SK-N-MC (cell line): ENCODE measurements around the gene RBKS.

Experiments used
- DNase-seq: peaks from one replicate; pipeline ENCODE4 v3.0.0-alpha.2; 2011; ENCODE audit warnings: low read depth, low spot score
- H3K27ac ChIP-seq: fragments of 200-600 bp; sonication (generic); 2 replicates; pipeline ENCODE4 v1.5.1; 2016; ENCODE audit warnings: mixed run types
- H3K36me3 ChIP-seq: fragments of 200-600 bp; sonication (generic); 2 replicates; pipeline ENCODE4 v1.6.1; 2017; ENCODE audit warnings: antibody characterized with exemption, low read length, mixed read lengths; ENCODE audit not compliant: insufficient read depth
- H3K4me3 ChIP-seq: fragments of 200-600 bp; sonication (generic); 2 replicates; pipeline ENCODE4 v1.5.1; 2016
- H3K9ac ChIP-seq: fragments of 200-600 bp; sonication (generic); 2 replicates; pipeline ENCODE4 v1.8.0; 2017; ENCODE audit warnings: mixed run types, mixed read lengths; ENCODE audit not compliant: insufficient read length
- H3K9me3 ChIP-seq: fragments of 200-600 bp; sonication (generic); 2 replicates; pipeline ENCODE4 v1.6.1; 2017; ENCODE audit warnings: low read depth, mild to moderate bottlenecking, antibody characterized with exemption, low read length, moderate library complexity, mixed read lengths
- EZH2 ChIP-seq: fragments of 200-600 bp; sonication (generic); IDR thresholded peaks from one replicate; pipeline ENCODE4 v1.6.1; 2017; ENCODE audit warnings: antibody characterized with exemption
- FOXP2 ChIP-seq: optimal IDR thresholded peaks from 2 replicates; pipeline ENCODE3; 2011; ENCODE audit warnings: mild to moderate bottlenecking, moderate library complexity; ENCODE audit not compliant: insufficient read depth; ENCODE audit errors: extremely low read length, control extremely low read depth
- POLR2AphosphoS5 ChIP-seq: IDR thresholded peaks from 2 replicates; pipeline ENCODE4 v1.6.1; 2012; ENCODE audit warnings: mild to moderate bottlenecking, low read depth, low read length, borderline replicate concordance

RBKS gene

GRCh38 chr2:27792759-27793158 is 97.4 kb downstream of the RBKS start:
- Histone ChIP-seq H3K9me3 (no peaks in the 10 kb centered on the region), H3K36me3 (no peaks in the 10 kb centered on the region), H3K4me3 (no peak overlapping the region), H3K9ac (no peak overlapping the region), H3K27ac (no peak overlapping the region)
- TF ChIP-seq EZH2 = no peak
- no peak for TF ChIP-seq FOXP2
- no peak for DNase-seq

- DNase-seq = no peak
- TF ChIP-seq FOXP2 (no peak), POLR2AphosphoS5 (no peak), EZH2 (no peak)
- Histone ChIP-seq H3K4me3 (no peak overlapping the region), H3K27ac (no peak overlapping the region), H3K9me3 (no peaks in the 10 kb centered on the region), H3K9ac (no peak overlapping the region), H3K36me3 (no peaks in the 10 kb centered on the region)
Measured at GRCh38 chr2:27790796-27791195, 99.4 kb downstream of the RBKS start.

- TF ChIP-seq POLR2AphosphoS5 (no peak), FOXP2 (no peak), EZH2 (no peak)
- DNase-seq = no peak
- H3K4me3 ChIP-seq = no peak overlapping the region
- no peak overlapping the region for H3K27ac ChIP-seq
- no peak overlapping the region for H3K9ac ChIP-seq
- no peaks in the 10 kb centered on the region for H3K9me3 ChIP-seq
- H3K36me3 ChIP-seq = peaks cover 5% of the 10 kb centered on the region; the same call in 1 of the 2 replicates
Measured at GRCh38 chr2:27782701-27783100, 107.5 kb downstream of the RBKS start.

GRCh38 chr2:27781496-27781895 is 108.7 kb downstream of the RBKS start:
- TF ChIP-seq POLR2AphosphoS5 = no peak
- TF ChIP-seq EZH2 = no peak
- TF ChIP-seq FOXP2 = no peak

GRCh38 chr2:27779417-27780055 is 110.7 kb downstream of the RBKS start:
- no peak overlapping the region for H3K4me3 ChIP-seq
- H3K36me3 ChIP-seq = peaks cover 11% of the 10 kb centered on the region; the same call in 1 of the 2 replicates
- H3K9ac ChIP-seq = no peak overlapping the region
- TF ChIP-seq POLR2AphosphoS5 (no peak), EZH2 (no peak), FOXP2 (no peak)
- no peaks in the 10 kb centered on the region for H3K9me3 ChIP-seq
- H3K27ac ChIP-seq = no peak overlapping the region
- DNase-seq = no peak

More at GRCh38 chr2:27781496-27781895, 108.7 kb downstream of the RBKS start:
- H3K9me3 ChIP-seq = no peaks in the 10 kb centered on the region
- H3K9ac ChIP-seq = no peak overlapping the region
- H3K4me3 ChIP-seq = no peak overlapping the region
- DNase-seq = no peak
- H3K27ac ChIP-seq = no peak overlapping the region
- H3K36me3 ChIP-seq = peaks cover 5% of the 10 kb centered on the region; the same call in 1 of the 2 replicates

- DNase-seq = no peak
Measured at GRCh38 chr2:27776696-27777095, 113.5 kb downstream of the RBKS start.

GRCh38 chr2:27776097-27776496 is 114.1 kb downstream of the RBKS start:
- no peak for TF ChIP-seq FOXP2
- TF ChIP-seq EZH2 = no peak
- TF ChIP-seq POLR2AphosphoS5 = no peak
- Histone ChIP-seq H3K9ac (no peak overlapping the region), H3K9me3 (no peaks in the 10 kb centered on the region), H3K4me3 (no peak overlapping the region), H3K36me3 (peaks cover 22% of the 10 kb centered on the region; the same call in 1 of the 2 replicates), H3K27ac (peak overlapping the region; percentile 0; the same call in 1 of the 2 replicates)
- DNase-seq = no peak

More at GRCh38 chr2:27776696-27777095, 113.5 kb downstream of the RBKS start:
- no peak overlapping the region for H3K9ac ChIP-seq
- TF ChIP-seq EZH2 (no peak), POLR2AphosphoS5 (no peak), FOXP2 (no peak)
- H3K36me3 ChIP-seq = peaks cover 22% of the 10 kb centered on the region; the same call in 1 of the 2 replicates
- H3K27ac ChIP-seq = no peak overlapping the region
- no peak overlapping the region for H3K4me3 ChIP-seq
- no peaks in the 10 kb centered on the region for H3K9me3 ChIP-seq

GRCh38 chr2:27773959-27774358 is 116.2 kb downstream of the RBKS start:
- Histone ChIP-seq H3K27ac (no peak overlapping the region), H3K9ac (no peak overlapping the region), H3K4me3 (no peak overlapping the region), H3K9me3 (no peaks in the 10 kb centered on the region), H3K36me3 (peaks cover 18% of the 10 kb centered on the region; the same call in 1 of the 2 replicates)
- DNase-seq = no peak
- no peak for TF ChIP-seq EZH2
- TF ChIP-seq FOXP2 = no peak
- no peak for TF ChIP-seq POLR2AphosphoS5

GRCh38 chr2:27772804-27773203 is 117.4 kb downstream of the RBKS start:
- Histone ChIP-seq H3K9ac (peak overlapping the region; percentile 81), H3K27ac (no peak overlapping the region), H3K4me3 (peak overlapping the region; percentile 97), H3K9me3 (no peaks in the 10 kb centered on the region), H3K36me3 (peaks cover 17% of the 10 kb centered on the region; the same call in 1 of the 2 replicates)
- TF ChIP-seq FOXP2 (no peak), POLR2AphosphoS5 (no peak), EZH2 (no peak)
- no peak for DNase-seq
